ENCODE measurements around the gene RAI14. TPM values are rescaled to one million over a fixed set of nuclear protein-coding genes. Genes with fewer than 3 reads are reported as not detected.

Gene RAI14
- total and polyA plus RNA-seq, 4 donors = 19.4 to 214 (median 73.1) TPM

DNA sequence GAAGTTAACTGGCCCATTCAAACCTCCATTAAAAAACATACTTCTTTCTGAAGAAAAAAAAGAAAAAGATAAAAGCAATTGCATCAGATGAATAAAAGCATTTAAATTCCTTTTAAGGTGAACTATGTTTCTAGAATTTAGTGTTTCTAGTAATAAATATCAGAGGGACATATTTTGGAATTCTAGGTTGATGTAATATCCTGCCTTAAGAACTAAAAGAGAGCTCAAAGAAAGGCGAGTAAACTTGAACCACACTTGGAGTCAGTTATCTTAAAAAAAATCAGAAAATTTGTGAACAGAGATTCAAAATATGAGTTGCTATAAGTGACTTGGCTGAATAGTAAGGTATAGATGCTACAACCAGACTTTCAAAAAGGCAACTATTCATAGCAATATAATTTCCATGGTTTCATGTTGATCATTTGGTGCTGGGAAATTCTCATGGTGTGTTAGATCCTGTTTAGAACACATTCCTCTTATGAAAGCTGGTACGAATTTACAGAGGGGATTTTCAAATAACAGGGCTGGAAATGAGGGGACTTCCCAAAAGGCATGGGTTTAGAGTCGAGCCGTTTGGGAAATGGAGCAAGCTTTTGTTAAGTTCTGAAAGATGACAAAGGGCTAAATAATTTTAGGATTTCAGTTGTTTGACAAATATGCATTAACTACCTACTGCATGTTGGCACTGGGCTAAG is 37.6 kb upstream of the RAI14 start:
- no peaks in the 10 kb centered on the region for H3K27me3 ChIP-seq (ENCODE audit: control insufficient read depth in 1 of 2, insufficient read depth in 2 of 2, low read length in 1 of 2)
- H3K36me3 ChIP-seq (ENCODE audit: control insufficient read depth in 1 of 2, insufficient read depth in 2 of 2, low read length in 1 of 2) = no peaks in the 10 kb centered on the region
- no peak overlapping the region for H3K4me3 ChIP-seq (ENCODE audit: low read length in 2 of 2)
- H3K9me3 ChIP-seq (ENCODE audit: control insufficient read depth, low read length) = no peaks in the 10 kb centered on the region
- ATAC-seq (ENCODE audit: low FRiP score) (no peak), DNase-seq (no peak)
- intact Hi-C loops (cut with DNase I) = no loop called here
- no peak overlapping the region for H3K27ac ChIP-seq (ENCODE audit: low read depth in 1 of 2, low read length in 2 of 2)
- H3K4me1 ChIP-seq (ENCODE audit: control insufficient read depth in 1 of 2, insufficient read depth in 2 of 2, low read length in 2 of 2) = peaks cover 0 to 4% of the 10 kb centered on the region in 2 donors
- WGBS, 2 donors = 30 to 39% methylated on average over 4 of the region's 4 CpGs

GRCh38 chr5:34620185-34620584 is 35.9 kb upstream of the RAI14 start:
- Histone ChIP-seq H3K27me3 (ENCODE audit: control insufficient read depth in 1 of 2, insufficient read depth in 2 of 2, low read length in 1 of 2) (no peaks in the 10 kb centered on the region), H3K9me3 (ENCODE audit: control insufficient read depth, low read length) (no peaks in the 10 kb centered on the region), H3K27ac (ENCODE audit: low read depth in 1 of 2, low read length in 2 of 2) (no peak overlapping the region), H3K4me1 (ENCODE audit: control insufficient read depth in 1 of 2, insufficient read depth in 2 of 2, low read length in 2 of 2) (peaks cover 0 to 4% of the 10 kb centered on the region in 2 donors), H3K4me3 (ENCODE audit: low read length in 2 of 2) (no peak overlapping the region), H3K36me3 (ENCODE audit: control insufficient read depth in 1 of 2, insufficient read depth in 2 of 2, low read length in 1 of 2) (no peaks in the 10 kb centered on the region)
- intact Hi-C loops (cut with DNase I) = no loop called here
- WGBS, 2 donors = 85 to 94% methylated on average over 5 of the region's 5 CpGs
- ATAC-seq (ENCODE audit: low FRiP score) (no peak), DNase-seq (peak in 1 of 2 donors; percentile 47)

- Histone ChIP-seq H3K36me3 (ENCODE audit: control insufficient read depth in 1 of 2, insufficient read depth in 2 of 2, low read length in 1 of 2) (no peaks in the 10 kb centered on the region), H3K4me1 (ENCODE audit: control insufficient read depth in 1 of 2, insufficient read depth in 2 of 2, low read length in 2 of 2) (peaks cover 0 to 4% of the 10 kb centered on the region in 2 donors), H3K27ac (ENCODE audit: low read depth in 1 of 2, low read length in 2 of 2) (peak overlapping the region in 1 of 2 donors; percentile 65), H3K4me3 (ENCODE audit: low read length in 2 of 2) (no peak overlapping the region), H3K27me3 (ENCODE audit: control insufficient read depth in 1 of 2, insufficient read depth in 2 of 2, low read length in 1 of 2) (no peaks in the 10 kb centered on the region), H3K9me3 (ENCODE audit: control insufficient read depth, low read length) (no peaks in the 10 kb centered on the region)
- intact Hi-C loops (cut with DNase I) = no loop called here
- DNase-seq (no peak), ATAC-seq (ENCODE audit: low FRiP score) (no peak)
- WGBS, 2 donors = 28 to 30% methylated on average over 5 of the region's 5 CpGs
Measured at GRCh38 chr5:34621277-34622097, 34.6 kb upstream of the RAI14 start.

- DNase-seq (no peak), ATAC-seq (ENCODE audit: low FRiP score) (no peak)
- intact Hi-C loops (cut with DNase I) = no loop called here
- WGBS, 2 donors = 4 to 6% methylated on average over 1 of the region's 1 CpG
- peak overlapping the region in 1 of 2 donors; percentile 65 for H3K27ac ChIP-seq (ENCODE audit: low read depth in 1 of 2, low read length in 2 of 2)
- no peaks in the 10 kb centered on the region for H3K36me3 ChIP-seq (ENCODE audit: control insufficient read depth in 1 of 2, insufficient read depth in 2 of 2, low read length in 1 of 2)
- peaks cover 0 to 4% of the 10 kb centered on the region in 2 donors for H3K4me1 ChIP-seq (ENCODE audit: control insufficient read depth in 1 of 2, insufficient read depth in 2 of 2, low read length in 2 of 2)
- no peak overlapping the region for H3K4me3 ChIP-seq (ENCODE audit: low read length in 2 of 2)
- no peaks in the 10 kb centered on the region for H3K27me3 ChIP-seq (ENCODE audit: control insufficient read depth in 1 of 2, insufficient read depth in 2 of 2, low read length in 1 of 2)
- H3K9me3 ChIP-seq (ENCODE audit: control insufficient read depth, low read length) = no peaks in the 10 kb centered on the region
Measured at GRCh38 chr5:34622098-34622400, 34.1 kb upstream of the RAI14 start.

- ATAC-seq (ENCODE audit: low FRiP score) = no peak
- Histone ChIP-seq H3K4me1 (ENCODE audit: control insufficient read depth in 1 of 2, insufficient read depth in 2 of 2, low read length in 2 of 2) (peaks cover 0 to 2% of the 10 kb centered on the region in 2 donors), H3K4me3 (ENCODE audit: low read length in 2 of 2) (no peak overlapping the region), H3K27ac (ENCODE audit: low read depth in 1 of 2, low read length in 2 of 2) (no peak overlapping the region), H3K27me3 (ENCODE audit: control insufficient read depth in 1 of 2, insufficient read depth in 2 of 2, low read length in 1 of 2) (no peaks in the 10 kb centered on the region), H3K36me3 (ENCODE audit: control insufficient read depth in 1 of 2, insufficient read depth in 2 of 2, low read length in 1 of 2) (no peaks in the 10 kb centered on the region), H3K9me3 (ENCODE audit: control insufficient read depth, low read length) (no peaks in the 10 kb centered on the region)
- DNase-seq = no peak
- intact Hi-C loops (cut with DNase I) = no loop called here
- WGBS, 2 donors = 85 to 86% methylated on average over 3 of the region's 3 CpGs
Measured at GRCh38 chr5:34624691-34625090, 31.4 kb upstream of the RAI14 start.

- no peaks in the 10 kb centered on the region for H3K36me3 ChIP-seq (ENCODE audit: control insufficient read depth in 1 of 2, insufficient read depth in 2 of 2, low read length in 1 of 2)
- ATAC-seq (ENCODE audit: low FRiP score) = no peak
Measured at GRCh38 chr5:34625246-34625645, 30.9 kb upstream of the RAI14 start.

GRCh38 chr5:34626036-34626435 is 30.1 kb upstream of the RAI14 start:
- Histone ChIP-seq H3K4me3 (ENCODE audit: low read length in 2 of 2) (no peak overlapping the region), H3K9me3 (ENCODE audit: control insufficient read depth, low read length) (no peaks in the 10 kb centered on the region), H3K27ac (ENCODE audit: low read depth in 1 of 2, low read length in 2 of 2) (no peak overlapping the region), H3K27me3 (ENCODE audit: control insufficient read depth in 1 of 2, insufficient read depth in 2 of 2, low read length in 1 of 2) (no peaks in the 10 kb centered on the region), H3K36me3 (ENCODE audit: control insufficient read depth in 1 of 2, insufficient read depth in 2 of 2, low read length in 1 of 2) (no peaks in the 10 kb centered on the region), H3K4me1 (ENCODE audit: control insufficient read depth in 1 of 2, insufficient read depth in 2 of 2, low read length in 2 of 2) (peaks cover 0 to 2% of the 10 kb centered on the region in 2 donors)
- WGBS, 2 donors = 71 to 73% methylated on average over 6 of the region's 6 CpGs
- intact Hi-C loops (cut with DNase I) = no loop called here
- no peak for ATAC-seq (ENCODE audit: low FRiP score)
- no peak for DNase-seq

More at GRCh38 chr5:34625246-34625645, 30.9 kb upstream of the RAI14 start:
- no peak for DNase-seq
- no peak overlapping the region for H3K4me3 ChIP-seq (ENCODE audit: low read length in 2 of 2)
- H3K27ac ChIP-seq (ENCODE audit: low read depth in 1 of 2, low read length in 2 of 2) = no peak overlapping the region
- 81 to 84% methylated on average over 1 of the region's 1 CpG for WGBS, 2 donors
- intact Hi-C loops (cut with DNase I) = no loop called here
- no peaks in the 10 kb centered on the region for H3K27me3 ChIP-seq (ENCODE audit: control insufficient read depth in 1 of 2, insufficient read depth in 2 of 2, low read length in 1 of 2)
- H3K9me3 ChIP-seq (ENCODE audit: control insufficient read depth, low read length) = no peaks in the 10 kb centered on the region
- H3K4me1 ChIP-seq (ENCODE audit: control insufficient read depth in 1 of 2, insufficient read depth in 2 of 2, low read length in 2 of 2) = peaks cover 0 to 2% of the 10 kb centered on the region in 2 donors

GRCh38 chr5:34626751-34627150 is 29.4 kb upstream of the RAI14 start:
- no peaks in the 10 kb centered on the region for H3K9me3 ChIP-seq (ENCODE audit: control insufficient read depth, low read length)
- WGBS, 2 donors = 88 to 91% methylated on average over 5 of the region's 5 CpGs
- no peaks in the 10 kb centered on the region for H3K27me3 ChIP-seq (ENCODE audit: control insufficient read depth in 1 of 2, insufficient read depth in 2 of 2, low read length in 1 of 2)
- intact Hi-C loops (cut with DNase I) = no loop called here
- no peak overlapping the region for H3K27ac ChIP-seq (ENCODE audit: low read depth in 1 of 2, low read length in 2 of 2)
- ATAC-seq (ENCODE audit: low FRiP score) (no peak), DNase-seq (no peak)
- H3K36me3 ChIP-seq (ENCODE audit: control insufficient read depth in 1 of 2, insufficient read depth in 2 of 2, low read length in 1 of 2) = no peaks in the 10 kb centered on the region
- H3K4me1 ChIP-seq (ENCODE audit: control insufficient read depth in 1 of 2, insufficient read depth in 2 of 2, low read length in 2 of 2) = peaks cover 0 to under 1% of the 10 kb centered on the region in 2 donors
- H3K4me3 ChIP-seq (ENCODE audit: low read length in 2 of 2) = no peak overlapping the region

DNA sequence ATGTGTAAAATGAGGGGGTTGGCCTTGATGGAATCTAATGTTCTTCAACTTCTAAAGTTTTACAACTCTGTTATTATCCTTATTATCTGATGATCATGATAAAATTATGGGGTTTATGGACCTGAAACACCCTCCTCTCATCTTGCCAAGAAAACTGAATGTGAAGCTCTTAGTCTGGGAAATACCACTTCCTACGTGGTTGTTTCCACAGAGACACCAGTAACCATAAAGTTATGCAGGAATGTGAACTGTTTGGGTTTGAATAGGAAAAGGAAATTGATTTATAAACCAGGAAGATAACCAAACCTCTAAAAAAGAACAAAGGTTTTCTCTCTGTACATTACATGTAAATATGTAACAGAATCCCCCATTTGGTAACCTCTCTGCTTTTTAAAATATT is 28.3 kb upstream of the RAI14 start:
- intact Hi-C loops (cut with DNase I) = no loop called here
- 84 to 87% methylated on average over 1 of the region's 1 CpG for WGBS, 2 donors
- Histone ChIP-seq H3K27me3 (ENCODE audit: control insufficient read depth in 1 of 2, insufficient read depth in 2 of 2, low read length in 1 of 2) (no peaks in the 10 kb centered on the region), H3K9me3 (ENCODE audit: control insufficient read depth, low read length) (no peaks in the 10 kb centered on the region), H3K27ac (ENCODE audit: low read depth in 1 of 2, low read length in 2 of 2) (no peak overlapping the region), H3K4me1 (ENCODE audit: control insufficient read depth in 1 of 2, insufficient read depth in 2 of 2, low read length in 2 of 2) (no peaks in the 10 kb centered on the region), H3K4me3 (ENCODE audit: low read length in 2 of 2) (no peak overlapping the region), H3K36me3 (ENCODE audit: control insufficient read depth in 1 of 2, insufficient read depth in 2 of 2, low read length in 1 of 2) (no peaks in the 10 kb centered on the region)
- no peak for DNase-seq
- no peak for ATAC-seq (ENCODE audit: low FRiP score)
